Measurements from ENCODE around the gene GNAT1.

GRCh38 chr3:50192689-50193141, 1.3 kb downstream of the GNAT1 start:
- TF ChIP-seq, protein P1, sequence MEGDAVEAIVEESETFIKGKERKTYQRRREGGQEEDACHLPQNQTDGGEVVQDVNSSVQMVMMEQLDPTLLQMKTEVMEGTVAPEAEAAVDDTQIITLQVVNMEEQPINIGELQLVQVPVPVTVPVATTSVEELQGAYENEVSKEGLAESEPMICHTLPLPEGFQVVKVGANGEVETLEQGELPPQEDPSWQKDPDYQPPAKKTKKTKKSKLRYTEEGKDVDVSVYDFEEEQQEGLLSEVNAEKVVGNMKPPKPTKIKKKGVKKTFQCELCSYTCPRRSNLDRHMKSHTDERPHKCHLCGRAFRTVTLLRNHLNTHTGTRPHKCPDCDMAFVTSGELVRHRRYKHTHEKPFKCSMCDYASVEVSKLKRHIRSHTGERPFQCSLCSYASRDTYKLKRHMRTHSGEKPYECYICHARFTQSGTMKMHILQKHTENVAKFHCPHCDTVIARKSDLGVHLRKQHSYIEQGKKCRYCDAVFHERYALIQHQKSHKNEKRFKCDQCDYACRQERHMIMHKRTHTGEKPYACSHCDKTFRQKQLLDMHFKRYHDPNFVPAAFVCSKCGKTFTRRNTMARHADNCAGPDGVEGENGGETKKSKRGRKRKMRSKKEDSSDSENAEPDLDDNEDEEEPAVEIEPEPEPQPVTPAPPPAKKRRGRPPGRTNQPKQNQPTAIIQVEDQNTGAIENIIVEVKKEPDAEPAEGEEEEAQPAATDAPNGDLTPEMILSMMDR (IDR thresholded peaks at IDR 0.05): peak; percentile 88
- TF ChIP-seq ARID4B (CRISPR knock-in tag; IDR thresholded peaks at IDR 0.05; ENCODE audit: borderline replicate concordance) (no peak), PRRX2 (CRISPR knock-in tag; IDR thresholded peaks at IDR 0.05) (no peak)
